Measurements from ENCODE around the gene HPCA.

Gene HPCA

GRCh38 chr1:32918179-32918578 is 31.9 kb downstream of the HPCA start:
- H3K9me3 ChIP-seq (ENCODE audit: insufficient read depth, low read length) = no peaks in the 10 kb centered on the region
- TF ChIP-seq CTCF (IDR thresholded peaks at IDR 0.05; ENCODE audit: low read depth, low read length) (no peak), EZH2phosphoT487 (IDR thresholded peaks at IDR 0.05; ENCODE audit: low read depth) (no peak)
- H3K27ac ChIP-seq (ENCODE audit: low read length) = no peak overlapping the region
- no peaks in the 10 kb centered on the region for H3K27me3 ChIP-seq (ENCODE audit: low read depth, low read length)
- no peak overlapping the region for H2AFZ ChIP-seq (ENCODE audit: low read depth, low read length)
- no peaks in the 10 kb centered on the region for H3K4me1 ChIP-seq (ENCODE audit: low read length)
- H3K36me3 ChIP-seq (replicated peaks; ENCODE audit: low read depth, low read length) = no peaks in the 10 kb centered on the region
- no peak overlapping the region for H3K9ac ChIP-seq (ENCODE audit: low read length)
- no peaks in the 10 kb centered on the region for H3K79me2 ChIP-seq (ENCODE audit: low read length)
- no peak overlapping the region for H3K4me2 ChIP-seq (ENCODE audit: low read length)
- no peaks in the 10 kb centered on the region for H4K20me1 ChIP-seq (ENCODE audit: insufficient read depth, low read length)
- H3K4me3 ChIP-seq (ENCODE audit: low read length) = no peak overlapping the region

GRCh38 chr1:32919811-32920733 is 33.8 kb downstream of the HPCA start:
- Histone ChIP-seq H3K9ac (ENCODE audit: low read length) (no peak overlapping the region), H3K36me3 (replicated peaks; ENCODE audit: low read depth, low read length) (no peaks in the 10 kb centered on the region), H3K27ac (ENCODE audit: low read length) (no peak overlapping the region), H3K4me3 (ENCODE audit: low read length) (no peak overlapping the region), H3K9me3 (ENCODE audit: insufficient read depth, low read length) (no peaks in the 10 kb centered on the region), H3K79me2 (ENCODE audit: low read length) (no peaks in the 10 kb centered on the region), H4K20me1 (ENCODE audit: insufficient read depth, low read length) (no peaks in the 10 kb centered on the region), H3K4me2 (ENCODE audit: low read length) (no peak overlapping the region), H3K27me3 (ENCODE audit: low read depth, low read length) (no peaks in the 10 kb centered on the region), H3K4me1 (ENCODE audit: low read length) (no peaks in the 10 kb centered on the region), H2AFZ (ENCODE audit: low read depth, low read length) (no peak overlapping the region)
- no peak for TF ChIP-seq CTCF (IDR thresholded peaks at IDR 0.05; ENCODE audit: low read depth, low read length)
- no peak for TF ChIP-seq EZH2phosphoT487 (IDR thresholded peaks at IDR 0.05; ENCODE audit: low read depth)

- Histone ChIP-seq H3K4me2 (ENCODE audit: low read length) (no peak overlapping the region), H3K27me3 (ENCODE audit: low read depth, low read length) (no peaks in the 10 kb centered on the region), H3K4me3 (ENCODE audit: low read length) (no peak overlapping the region), H2AFZ (ENCODE audit: low read depth, low read length) (no peak overlapping the region), H3K9me3 (ENCODE audit: insufficient read depth, low read length) (no peaks in the 10 kb centered on the region), H3K9ac (ENCODE audit: low read length) (no peak overlapping the region), H3K4me1 (ENCODE audit: low read length) (no peaks in the 10 kb centered on the region), H3K79me2 (ENCODE audit: low read length) (no peaks in the 10 kb centered on the region), H3K36me3 (replicated peaks; ENCODE audit: low read depth, low read length) (no peaks in the 10 kb centered on the region), H3K27ac (ENCODE audit: low read length) (no peak overlapping the region), H4K20me1 (ENCODE audit: insufficient read depth, low read length) (no peaks in the 10 kb centered on the region)
- TF ChIP-seq CTCF (IDR thresholded peaks at IDR 0.05; ENCODE audit: low read depth, low read length) (no peak), EZH2phosphoT487 (IDR thresholded peaks at IDR 0.05; ENCODE audit: low read depth) (no peak)
Observed at GRCh38 chr1:32920833-32921232, 34.5 kb downstream of the HPCA start.

- no peaks in the 10 kb centered on the region for H3K36me3 ChIP-seq (replicated peaks; ENCODE audit: low read depth, low read length)
- H3K27ac ChIP-seq (ENCODE audit: low read length) = no peak overlapping the region
- no peak overlapping the region for H3K4me2 ChIP-seq (ENCODE audit: low read length)
- H3K27me3 ChIP-seq (ENCODE audit: low read depth, low read length) = no peaks in the 10 kb centered on the region
- H3K79me2 ChIP-seq (ENCODE audit: low read length) = no peaks in the 10 kb centered on the region
- H3K9me3 ChIP-seq (ENCODE audit: insufficient read depth, low read length) = no peaks in the 10 kb centered on the region
- no peak overlapping the region for H3K9ac ChIP-seq (ENCODE audit: low read length)
- TF ChIP-seq CTCF (IDR thresholded peaks at IDR 0.05; ENCODE audit: low read depth, low read length) (no peak), EZH2phosphoT487 (IDR thresholded peaks at IDR 0.05; ENCODE audit: low read depth) (no peak)
- H3K4me3 ChIP-seq (ENCODE audit: low read length) = no peak overlapping the region
- H2AFZ ChIP-seq (ENCODE audit: low read depth, low read length) = no peak overlapping the region
- no peaks in the 10 kb centered on the region for H3K4me1 ChIP-seq (ENCODE audit: low read length)
- no peaks in the 10 kb centered on the region for H4K20me1 ChIP-seq (ENCODE audit: insufficient read depth, low read length)
Observed at GRCh38 chr1:32924881-32925344, 38.6 kb downstream of the HPCA start.
